ENCODE results near the gene CGREF1. TPM values are rescaled to one million over a fixed set of nuclear protein-coding genes. Genes with fewer than 3 reads are reported as not detected.

CGREF1 gene
- total RNA-seq, 4 donors from 2014 or later: 1.1 to 4.2 (median 2.6) TPM

DNA sequence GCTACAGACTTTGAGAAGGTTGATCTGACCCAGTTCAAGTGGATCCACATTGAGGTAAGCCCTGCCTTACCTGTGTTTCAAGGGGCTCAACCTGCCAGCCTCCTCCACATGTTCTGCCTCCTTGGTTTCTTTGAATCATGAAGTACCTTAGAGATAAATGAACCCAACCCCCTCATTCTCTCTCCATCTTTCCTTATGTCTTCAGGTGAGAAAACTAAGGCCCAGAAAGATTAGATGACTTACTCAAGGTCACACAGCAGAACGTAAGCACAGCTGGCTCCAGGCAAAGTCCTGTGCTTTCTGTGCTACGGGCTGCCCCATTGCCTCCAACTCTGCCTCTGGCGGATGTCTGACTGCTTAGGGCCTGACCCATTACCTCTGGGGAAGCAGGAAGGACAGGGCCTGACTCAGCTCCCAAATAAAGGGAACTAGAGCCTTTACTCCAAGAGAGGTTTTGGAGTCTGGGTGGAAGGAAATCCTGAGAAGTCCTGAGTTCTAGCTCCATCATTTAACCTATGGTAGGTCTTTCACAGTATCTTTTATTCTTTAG, 22.1 kb downstream of the CGREF1 start:
- H3K36me3 ChIP-seq: no peaks in the 10 kb centered on the region
- WGBS: 82% methylated on average over 3 of the region's 3 CpGs
- H3K4me3 ChIP-seq: no peak overlapping the region
- no peaks in the 10 kb centered on the region for H3K9me3 ChIP-seq
- H3K27ac ChIP-seq: no peak overlapping the region
- no peaks in the 10 kb centered on the region for H3K27me3 ChIP-seq
- H3K4me1 ChIP-seq: peaks cover 10% of the 10 kb centered on the region
- no peak for DNase-seq (ENCODE audit: low spot score in 2 of 2)
- TF ChIP-seq POLR2AphosphoS5 (IDR thresholded peaks at IDR 0.05): no peak
- TF ChIP-seq, protein P1, sequence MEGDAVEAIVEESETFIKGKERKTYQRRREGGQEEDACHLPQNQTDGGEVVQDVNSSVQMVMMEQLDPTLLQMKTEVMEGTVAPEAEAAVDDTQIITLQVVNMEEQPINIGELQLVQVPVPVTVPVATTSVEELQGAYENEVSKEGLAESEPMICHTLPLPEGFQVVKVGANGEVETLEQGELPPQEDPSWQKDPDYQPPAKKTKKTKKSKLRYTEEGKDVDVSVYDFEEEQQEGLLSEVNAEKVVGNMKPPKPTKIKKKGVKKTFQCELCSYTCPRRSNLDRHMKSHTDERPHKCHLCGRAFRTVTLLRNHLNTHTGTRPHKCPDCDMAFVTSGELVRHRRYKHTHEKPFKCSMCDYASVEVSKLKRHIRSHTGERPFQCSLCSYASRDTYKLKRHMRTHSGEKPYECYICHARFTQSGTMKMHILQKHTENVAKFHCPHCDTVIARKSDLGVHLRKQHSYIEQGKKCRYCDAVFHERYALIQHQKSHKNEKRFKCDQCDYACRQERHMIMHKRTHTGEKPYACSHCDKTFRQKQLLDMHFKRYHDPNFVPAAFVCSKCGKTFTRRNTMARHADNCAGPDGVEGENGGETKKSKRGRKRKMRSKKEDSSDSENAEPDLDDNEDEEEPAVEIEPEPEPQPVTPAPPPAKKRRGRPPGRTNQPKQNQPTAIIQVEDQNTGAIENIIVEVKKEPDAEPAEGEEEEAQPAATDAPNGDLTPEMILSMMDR (IDR thresholded peaks at IDR 0.05): no peak
- no peak for TF ChIP-seq POLR2A (IDR thresholded peaks at IDR 0.05)
- no peak for TF ChIP-seq EP300 (IDR thresholded peaks at IDR 0.05)

DNA sequence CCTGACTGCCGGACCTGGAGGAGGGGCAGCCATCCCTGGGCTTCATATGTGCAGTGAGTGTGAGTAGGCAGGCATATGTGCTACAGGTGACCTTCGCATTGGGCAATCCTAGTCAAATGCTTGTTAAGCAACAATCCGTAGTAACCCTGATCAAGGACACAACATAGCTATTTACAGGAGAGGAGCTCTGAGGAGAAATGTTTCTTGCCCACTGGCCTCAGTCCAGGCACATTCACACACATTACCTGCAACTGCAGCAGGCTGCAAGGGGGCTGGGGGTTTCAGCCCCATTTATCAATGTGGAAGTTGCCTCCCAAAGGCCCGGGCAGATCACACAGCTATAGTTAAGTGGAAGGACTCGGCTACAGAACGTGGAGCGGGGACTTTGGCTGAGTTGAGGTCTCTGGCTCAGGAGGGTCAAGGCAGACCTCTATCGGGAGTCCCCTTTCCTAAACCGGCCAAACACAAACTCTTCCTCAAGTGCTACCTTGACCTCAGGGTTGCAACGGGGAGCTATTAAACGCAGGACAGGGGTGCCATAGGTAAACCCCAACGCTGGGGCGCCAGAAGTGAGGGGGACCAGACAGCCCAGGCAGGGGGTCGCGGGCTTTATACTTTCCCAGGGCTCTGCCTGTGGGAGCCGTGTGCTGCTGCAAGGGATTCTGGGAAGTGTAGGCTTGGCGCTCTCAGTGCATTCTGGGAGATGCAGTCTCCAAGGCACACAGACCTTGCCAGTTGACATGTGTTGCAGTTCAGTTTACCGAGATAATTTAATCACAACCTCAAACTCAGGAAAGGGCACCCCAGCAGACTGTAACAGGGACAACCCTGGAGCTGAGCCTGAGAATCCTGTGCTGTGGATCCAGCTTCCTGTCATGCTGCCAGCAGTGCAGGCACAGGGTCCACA, 22.9 kb downstream of the CGREF1 start:
- no peak for DNase-seq (ENCODE audit: low spot score in 2 of 2)
- 10% methylated on average over 10 of the region's 18 CpGs for WGBS
- Histone ChIP-seq H3K9me3 (no peaks in the 10 kb centered on the region), H3K4me1 (peaks cover 10% of the 10 kb centered on the region), H3K27me3 (no peaks in the 10 kb centered on the region), H3K36me3 (no peaks in the 10 kb centered on the region), H3K4me3 (peak overlapping the region; percentile 37), H3K27ac (no peak overlapping the region)
- TF ChIP-seq EP300 (IDR thresholded peaks at IDR 0.05): no peak

DNA sequence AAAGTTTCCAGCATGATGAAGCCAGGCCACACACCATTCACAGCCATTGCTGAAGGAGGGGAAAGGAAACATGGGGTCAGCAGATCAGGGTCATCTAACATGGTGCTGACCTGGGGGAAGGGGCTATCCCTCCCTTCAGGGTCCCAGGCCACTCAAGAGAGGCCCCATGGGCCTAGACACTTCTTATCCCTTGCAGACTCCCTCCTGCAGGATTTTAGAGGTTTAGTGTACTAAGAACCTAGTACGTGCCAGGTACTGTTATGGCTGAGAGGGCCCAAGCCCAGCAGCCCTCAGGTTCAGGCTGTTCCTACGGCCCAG, 23.5 kb downstream of the CGREF1 start:
- Histone ChIP-seq H3K27me3 (no peaks in the 10 kb centered on the region), H3K4me3 (no peak overlapping the region), H3K4me1 (peaks cover 10% of the 10 kb centered on the region), H3K36me3 (no peaks in the 10 kb centered on the region), H3K9me3 (no peaks in the 10 kb centered on the region), H3K27ac (no peak overlapping the region)
- TF ChIP-seq, protein P1 (IDR thresholded peaks at IDR 0.05): no peak
- TF ChIP-seq POLR2A (IDR thresholded peaks at IDR 0.05) (no peak), EP300 (IDR thresholded peaks at IDR 0.05) (no peak), POLR2AphosphoS5 (IDR thresholded peaks at IDR 0.05) (no peak)
- whole genome bisulfite sequencing: no CpG with 5 or more reads among the region's 2 CpGs
- DNase-seq (ENCODE audit: low spot score in 2 of 2): no peak

DNA sequence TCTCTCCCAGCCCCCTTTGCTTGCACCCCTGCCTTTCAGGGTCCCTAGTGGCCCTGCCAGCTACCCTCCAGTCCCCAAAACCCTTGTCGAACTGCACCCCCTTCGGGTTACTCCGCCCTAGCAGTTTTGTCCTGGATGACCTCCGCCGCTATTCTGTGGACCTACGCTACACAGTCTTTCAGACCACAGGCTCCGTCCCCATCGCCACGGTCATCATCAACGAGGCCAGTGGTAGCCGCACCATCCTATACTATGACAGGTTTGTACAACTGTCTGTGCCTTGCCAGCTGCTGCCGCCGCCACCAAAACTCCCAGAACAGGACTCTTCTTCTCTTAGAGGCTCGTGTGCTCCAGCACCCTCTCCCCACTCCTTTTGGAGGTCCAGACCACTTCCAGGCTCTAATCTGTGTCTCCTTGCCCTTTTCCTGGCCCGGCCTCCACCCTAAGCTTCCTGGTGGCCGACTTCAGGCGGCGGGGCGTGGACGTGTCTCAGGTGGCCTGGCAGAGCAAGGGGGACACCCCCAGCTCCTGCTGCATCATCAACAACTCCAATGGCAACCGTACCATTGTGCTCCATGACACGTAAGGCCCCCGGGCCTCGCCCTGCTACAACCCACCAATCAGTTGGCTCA, 24.5 kb downstream of the CGREF1 start:
- no peaks in the 10 kb centered on the region for H3K27me3 ChIP-seq
- no peak overlapping the region for H3K27ac ChIP-seq
- peaks cover 10% of the 10 kb centered on the region for H3K4me1 ChIP-seq
- no peaks in the 10 kb centered on the region for H3K9me3 ChIP-seq
- 93% methylated on average over 24 of the region's 24 CpGs for WGBS
- no peaks in the 10 kb centered on the region for H3K36me3 ChIP-seq
- no peak overlapping the region for H3K4me3 ChIP-seq
- TF ChIP-seq EP300 (IDR thresholded peaks at IDR 0.05): no peak
- TF ChIP-seq, protein P1 (IDR thresholded peaks at IDR 0.05): no peak
- no peak for TF ChIP-seq POLR2AphosphoS5 (IDR thresholded peaks at IDR 0.05)
- TF ChIP-seq POLR2A (IDR thresholded peaks at IDR 0.05): no peak
- no peak for DNase-seq (ENCODE audit: low spot score in 2 of 2)

DNA sequence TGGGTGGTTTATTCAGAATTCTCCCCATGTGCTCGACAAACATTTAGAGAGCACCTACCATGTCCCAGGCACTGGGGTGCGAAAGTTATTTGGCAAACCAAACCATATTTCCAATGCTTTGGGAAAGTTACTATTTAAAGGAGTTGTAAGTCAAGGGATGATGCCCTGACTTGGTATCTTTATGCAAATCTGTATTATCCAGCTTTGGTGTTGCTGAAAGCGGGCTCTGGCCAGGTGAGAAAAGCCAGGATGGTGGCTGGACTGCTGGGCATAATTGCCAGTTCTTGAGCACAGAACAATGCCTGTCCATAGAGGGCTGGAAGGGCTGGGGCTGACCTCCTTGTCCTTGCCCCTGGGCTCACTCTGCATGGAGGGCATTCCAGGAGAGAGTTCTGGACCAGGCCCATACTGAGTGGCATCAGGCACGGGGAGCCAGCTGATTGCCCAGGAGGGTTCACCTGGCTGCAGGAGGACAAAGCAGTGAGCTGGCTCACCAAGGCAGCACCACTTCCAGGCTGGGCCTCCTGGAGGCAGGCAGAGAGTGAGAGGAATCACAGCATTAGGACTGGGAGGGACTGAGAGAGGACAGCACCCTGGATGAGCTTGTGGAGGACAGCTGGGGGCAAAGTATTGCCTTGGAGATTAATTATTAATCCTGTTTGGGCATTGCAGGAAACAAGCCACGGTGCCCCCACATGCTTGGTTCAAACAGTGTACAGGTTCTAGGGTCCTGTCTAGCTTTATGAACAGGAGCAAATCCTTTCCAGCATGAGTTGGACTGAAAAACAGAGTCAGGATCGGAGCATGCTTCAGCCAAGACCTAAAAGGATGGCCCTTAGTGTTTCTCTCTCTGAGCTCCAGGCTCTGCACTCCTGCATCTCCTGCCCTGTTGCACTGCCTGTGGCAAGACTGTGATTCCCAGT, 25.2 kb downstream of the CGREF1 start:
- 85% methylated on average over 5 of the region's 6 CpGs for WGBS
- Histone ChIP-seq H3K27me3 (no peaks in the 10 kb centered on the region), H3K4me3 (no peak overlapping the region), H3K4me1 (peaks cover 10% of the 10 kb centered on the region), H3K36me3 (no peaks in the 10 kb centered on the region), H3K9me3 (no peaks in the 10 kb centered on the region), H3K27ac (no peak overlapping the region)
- TF ChIP-seq, protein P1 (IDR thresholded peaks at IDR 0.05): no peak
- TF ChIP-seq EP300 (IDR thresholded peaks at IDR 0.05): no peak
- TF ChIP-seq POLR2AphosphoS5 (IDR thresholded peaks at IDR 0.05): no peak
- no peak for TF ChIP-seq POLR2A (IDR thresholded peaks at IDR 0.05)
- no peak for DNase-seq (ENCODE audit: low spot score in 2 of 2)
